Skin epidermis (tissue), 12 donors: Measurements from ENCODE around the gene UCN2.
"Not testable (repeated sequence)": the region's sequence is repeated elsewhere in the genome, so short reads cannot be mapped to it uniquely, and the experiment has no call there.

Source experiments
- H3K27ac ChIP-seq, 21 experiments: fragments of 200-600 bp; sonication (generic) in 11 of 21; one replicate each; pipeline ENCODE4 v1.5.0; 2020; ENCODE audit warnings: mild to moderate bottlenecking in 3 of 21, inconsistent platforms in 2 of 21, moderate library complexity in 2 of 21
- H3K4me3 ChIP-seq, 7 experiments: fragments of 200-600 bp; sonication (generic) in 2 of 7; one replicate each; pipeline ENCODE4 v1.5.0; 2020; ENCODE audit warnings: inconsistent platforms in 2 of 7, mild to moderate bottlenecking in 2 of 7, moderate library complexity in 1 of 7

Gene UCN2

GRCh38 chr3:48565591-48566400, 2.2 kb upstream of the UCN2 start:
- Histone ChIP-seq H3K4me3 (no peak overlapping the region), H3K27ac (peak overlapping the region in 9 of 21 experiments; percentile 17 to 68 (median 43))

GRCh38 chr3:48565186-48565585, 1.6 kb upstream of the UCN2 start:
- H3K27ac ChIP-seq = peak overlapping the region in 5 of 21 experiments; percentile 17 to 77 (median 52)
- H3K4me3 ChIP-seq = no peak overlapping the region

DNA sequence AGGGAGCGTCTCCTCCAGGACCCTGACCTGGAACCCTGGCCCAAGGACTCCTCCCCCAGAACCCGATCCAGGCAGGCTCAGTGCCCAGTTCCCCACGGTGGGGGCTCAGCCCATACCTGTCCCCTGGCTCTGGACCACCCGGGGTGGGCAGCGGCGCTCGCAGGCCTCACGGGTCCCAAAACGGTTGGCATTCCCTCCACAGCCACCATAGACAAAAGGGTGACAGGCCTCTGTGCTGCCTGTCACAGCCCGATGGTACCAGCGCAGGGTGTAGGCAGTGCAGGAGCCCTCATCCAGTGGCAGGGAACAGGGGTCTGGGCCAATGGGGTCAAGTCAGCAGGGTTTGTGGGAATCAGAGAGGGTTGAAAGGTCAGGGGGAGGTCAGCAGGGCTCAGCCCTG, 1.1 kb upstream of the UCN2 start:
- Histone ChIP-seq H3K4me3 (no peak overlapping the region), H3K27ac (peak overlapping the region in 10 of 21 experiments; percentile 15 to 81 (median 56))

GRCh38 chr3:48564022-48564421, 441 bp upstream of the UCN2 start:
- H3K4me3 ChIP-seq = no peak overlapping the region
- peak overlapping the region in 16 of 21 experiments; percentile 12 to 81 (median 48) for H3K27ac ChIP-seq

DNA sequence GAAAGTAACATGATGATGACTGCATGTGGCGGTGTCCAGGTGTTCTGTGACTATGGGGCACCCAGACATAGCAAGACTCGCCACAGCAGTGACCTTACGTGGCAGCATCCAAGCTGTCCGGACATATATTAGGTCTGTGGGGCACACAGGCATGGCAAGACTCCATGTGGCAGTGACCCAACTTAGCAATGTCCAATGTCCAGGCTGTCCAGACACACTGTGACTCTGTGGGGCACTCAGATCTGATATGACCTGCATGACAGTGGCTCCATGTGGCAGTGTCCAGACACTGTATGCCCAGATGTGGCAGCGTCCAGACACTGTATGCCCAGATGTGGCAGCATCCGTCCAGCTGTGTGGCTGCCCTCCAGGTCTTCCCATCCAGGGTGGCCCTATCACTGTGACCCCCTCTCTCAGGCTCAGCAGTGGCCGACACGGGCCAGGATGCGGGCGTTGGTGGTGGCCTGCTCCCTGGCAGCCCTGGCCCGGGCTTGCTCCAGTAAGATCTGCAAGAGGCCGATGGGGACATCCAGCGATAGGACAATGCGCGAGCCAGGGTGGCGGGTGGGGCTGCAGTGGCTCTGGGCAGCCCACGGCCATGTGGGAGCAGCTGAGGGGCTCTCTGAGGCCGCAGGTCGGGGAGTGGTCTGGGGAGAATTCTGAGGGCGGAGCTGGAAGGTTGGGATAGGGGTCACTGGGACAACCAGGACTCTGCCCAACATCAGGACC, 1.1 kb downstream of the UCN2 start:
- no peak overlapping the region for H3K4me3 ChIP-seq
- peak overlapping the region in 6 of 21 experiments; percentile 19 to 81 (median 76) for H3K27ac ChIP-seq

DNA sequence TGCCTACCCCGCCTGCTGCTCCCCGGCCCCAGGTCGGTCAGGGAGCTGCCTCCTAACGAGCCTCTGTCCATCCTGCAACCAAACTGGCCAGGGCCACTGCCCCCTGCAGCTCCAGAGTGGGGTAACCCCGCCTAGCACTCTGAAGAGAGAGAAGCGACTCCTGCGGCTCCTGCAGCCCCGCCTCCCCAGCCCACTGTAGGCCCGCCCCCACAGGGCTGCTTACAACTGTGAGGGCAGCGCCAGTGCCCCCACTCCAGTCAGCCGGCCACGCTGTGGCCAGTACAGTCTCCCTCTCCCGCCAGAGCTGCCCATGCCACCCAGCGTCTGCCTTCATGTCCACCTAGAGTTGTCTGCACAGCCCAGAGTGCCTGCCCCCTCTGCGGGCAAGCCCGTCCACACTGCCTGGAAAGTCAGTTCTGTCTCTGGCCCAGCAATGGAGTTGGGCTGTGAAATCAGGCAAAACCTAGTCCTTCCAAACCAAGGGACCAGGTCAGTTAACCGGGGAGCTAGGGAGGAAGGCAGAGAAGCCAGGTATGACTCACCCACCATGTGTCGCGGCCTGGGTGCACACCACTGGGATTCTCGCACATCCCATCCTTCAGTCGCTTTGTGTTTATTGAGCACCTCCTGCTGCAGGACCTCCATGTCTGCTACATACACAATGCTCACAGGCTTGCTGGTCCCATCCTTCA, 2.4 kb downstream of the UCN2 start:
- Histone ChIP-seq H3K27ac (peak overlapping the region in 11 of 21 experiments; percentile 29 to 75 (median 41)), H3K4me3 (peak overlapping the region in 3 of 7 experiments; percentile 1 to 14 (median 2))

- peak overlapping the region in 14 of 21 experiments; percentile 20 to 75 (median 40) for H3K27ac ChIP-seq
- H3K4me3 ChIP-seq = peak overlapping the region in 3 of 7 experiments; percentile 1 to 14 (median 2)
Observed at GRCh38 chr3:48560648-48561018, 2.9 kb downstream of the UCN2 start.

GRCh38 chr3:48558493-48559134, 5.0 kb downstream of the UCN2 start:
- Histone ChIP-seq H3K27ac (peak overlapping the region in 13 of 21 experiments; percentile 12 to 86 (median 34)), H3K4me3 (no peak overlapping the region)

GRCh38 chr3:48556796-48557626, 6.6 kb downstream of the UCN2 start, which contains the start of gene PFKFB4:
PFKFB4 (minus strand) TSS chr3:48556803; CDS start chr3:48556777, 26 bp downstream.
- peak within 1 kb of the TSS in 20 of 21 experiments; percentile 14 to 86 (median 74) for H3K27ac ChIP-seq
- H3K4me3 ChIP-seq = peak within 1 kb of the TSS; percentile 42 to 57 (median 49)

DNA sequence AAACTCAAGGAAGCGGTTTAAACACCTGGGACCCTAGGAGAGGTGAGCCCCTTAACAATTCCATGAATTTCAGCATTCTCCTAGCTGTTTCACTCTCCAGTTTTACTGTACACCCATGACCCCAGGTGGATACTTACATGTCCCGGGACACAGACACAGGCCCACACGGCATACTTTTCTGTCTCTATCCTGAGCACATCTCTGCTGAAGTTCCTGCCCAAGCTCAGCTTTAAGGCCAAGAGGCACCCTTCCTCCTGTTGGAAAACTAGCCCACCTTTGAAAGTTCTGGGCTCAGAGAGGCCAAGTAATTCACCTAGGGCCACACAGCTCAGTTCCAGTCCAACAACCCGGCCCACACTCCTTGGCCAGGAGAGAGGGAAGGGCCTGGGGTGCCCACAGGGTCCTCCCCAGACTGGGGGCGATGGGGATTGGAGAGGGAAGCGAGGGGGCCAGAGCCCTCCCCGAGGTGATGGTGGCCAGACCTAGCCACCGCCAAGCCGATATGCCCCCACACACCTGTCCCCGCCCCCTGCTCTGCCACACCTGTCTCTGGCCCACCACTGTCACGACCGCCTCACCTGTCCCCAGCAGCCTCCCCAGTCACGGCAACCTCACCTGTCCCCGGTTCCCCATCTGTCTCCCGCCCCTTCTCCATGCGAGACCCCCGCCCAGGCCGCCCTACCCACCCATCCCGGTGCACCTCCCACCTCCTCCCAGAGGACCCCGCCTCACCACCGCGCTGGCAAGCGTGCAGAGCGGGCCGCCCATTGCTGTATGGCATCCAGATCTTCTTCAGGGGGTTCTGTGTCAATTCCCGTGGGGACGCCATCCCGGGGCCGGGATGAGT, 7.4 kb downstream of the UCN2 start:
- H3K4me3 ChIP-seq = peak overlapping the region; percentile 42 to 57 (median 49)
- peak overlapping the region in 20 of 21 experiments; percentile 14 to 86 (median 74) for H3K27ac ChIP-seq

DNA sequence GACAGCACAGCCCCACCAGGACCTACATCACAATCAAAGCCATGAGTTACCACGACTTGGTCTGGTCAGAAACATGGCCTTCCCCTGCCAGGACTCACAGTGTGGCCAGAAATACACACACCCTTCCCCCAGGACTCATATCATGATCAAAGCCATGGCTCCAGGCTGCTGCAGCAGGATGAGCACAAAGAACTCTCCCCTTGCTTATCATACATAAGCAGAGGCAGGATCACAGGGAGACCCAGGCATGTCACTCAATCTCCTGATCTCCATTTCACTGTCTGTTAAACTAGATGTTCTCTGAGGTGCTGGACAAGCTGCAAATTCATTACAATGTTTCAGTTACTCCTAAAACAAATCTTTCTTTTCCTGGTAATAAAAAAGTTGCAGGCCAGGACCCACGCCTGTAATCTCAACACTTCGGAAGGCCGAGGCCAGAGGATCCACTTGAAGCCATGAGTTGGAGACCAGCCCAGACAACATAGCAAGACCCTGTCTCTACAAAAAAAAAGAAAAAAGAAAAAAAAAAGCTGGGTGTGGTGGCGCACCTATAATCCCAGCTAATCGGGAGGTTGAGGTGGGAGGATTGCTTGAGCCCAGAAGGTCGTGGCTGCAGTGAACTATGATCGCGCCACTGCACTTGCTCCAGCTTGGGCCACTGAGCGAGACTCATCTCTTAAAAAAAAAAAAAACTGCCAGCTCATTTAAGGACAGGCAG, 8.2 kb downstream of the UCN2 start:
- Histone ChIP-seq H3K27ac (peak overlapping the region in 4 of 21 experiments; percentile 14 to 86 (median 82)), H3K4me3 (peak overlapping the region in 2 of 7 experiments; percentile 49 to 56)

DNA sequence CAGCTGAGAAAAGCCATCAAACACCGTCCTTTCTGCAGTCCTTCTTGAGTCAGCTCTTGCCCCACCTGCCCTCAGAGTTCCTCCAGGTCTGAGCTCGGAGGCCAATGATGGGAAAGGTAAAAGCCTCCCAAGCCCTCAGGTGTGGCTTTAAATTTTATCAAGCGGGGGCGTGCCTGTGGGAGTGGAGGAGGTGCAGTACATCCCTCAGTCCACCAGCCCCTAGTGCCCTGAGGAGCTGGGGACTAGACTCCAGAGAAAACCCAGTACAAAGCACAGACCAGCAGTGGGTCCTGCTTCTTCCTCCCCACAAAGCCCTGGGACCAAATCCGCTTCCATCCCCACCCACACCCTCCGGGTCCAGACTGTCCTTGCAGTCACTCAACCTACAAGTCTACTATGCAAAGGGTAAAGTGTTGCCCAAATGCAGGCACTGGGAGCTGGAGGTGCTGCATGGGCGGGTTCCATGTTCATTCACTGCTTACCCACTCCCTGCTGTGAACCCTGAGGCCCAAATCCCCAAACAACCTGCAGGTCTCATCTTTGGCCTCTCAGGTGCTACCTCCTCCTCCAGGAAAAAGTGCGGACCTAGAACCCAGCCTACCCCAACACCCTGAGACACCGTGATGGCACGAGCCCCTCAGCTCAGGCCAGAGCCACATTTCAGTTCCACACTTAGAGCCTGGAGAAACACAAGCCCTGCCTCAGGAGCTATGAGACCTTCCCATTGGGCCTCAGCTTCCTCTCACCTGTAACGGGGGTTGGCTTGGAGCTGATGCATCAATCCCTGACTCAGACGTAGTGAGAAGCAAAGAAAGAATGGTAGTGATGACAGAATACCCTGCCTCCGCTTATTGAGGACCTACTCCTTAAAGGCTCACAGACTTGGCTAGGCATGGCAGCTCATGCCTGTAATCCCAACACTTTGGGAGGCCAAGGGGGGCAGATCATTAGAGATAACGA, 9.4 kb downstream of the UCN2 start:
- H3K27ac ChIP-seq = peak overlapping the region in 3 of 21 experiments; percentile 22 to 37 (median 26)
- no peak overlapping the region for H3K4me3 ChIP-seq

DNA sequence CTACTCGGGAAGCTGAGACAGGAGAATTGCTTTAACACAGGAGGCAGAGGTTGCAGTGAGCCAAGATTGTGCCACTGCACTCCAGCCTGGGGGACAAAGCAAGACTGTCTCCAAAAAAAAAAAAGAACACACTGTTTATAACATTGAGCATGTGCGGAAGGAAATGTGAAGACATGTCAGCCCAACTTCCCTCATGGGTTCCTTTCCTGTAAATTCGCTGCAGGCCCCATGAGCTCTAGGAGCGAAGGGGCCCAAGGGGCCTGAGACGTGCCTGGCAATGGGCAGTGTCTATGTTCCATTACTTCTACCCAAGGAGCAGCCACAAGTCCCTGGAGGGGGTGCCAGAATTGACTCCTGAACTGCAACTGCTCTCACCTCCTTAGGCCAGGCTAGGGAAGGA, 10.2 kb downstream of the UCN2 start:
- Histone ChIP-seq H3K4me3 (no peak overlapping the region), H3K27ac (peak overlapping the region in 3 of 21 experiments; percentile 22 to 37 (median 26))

DNA sequence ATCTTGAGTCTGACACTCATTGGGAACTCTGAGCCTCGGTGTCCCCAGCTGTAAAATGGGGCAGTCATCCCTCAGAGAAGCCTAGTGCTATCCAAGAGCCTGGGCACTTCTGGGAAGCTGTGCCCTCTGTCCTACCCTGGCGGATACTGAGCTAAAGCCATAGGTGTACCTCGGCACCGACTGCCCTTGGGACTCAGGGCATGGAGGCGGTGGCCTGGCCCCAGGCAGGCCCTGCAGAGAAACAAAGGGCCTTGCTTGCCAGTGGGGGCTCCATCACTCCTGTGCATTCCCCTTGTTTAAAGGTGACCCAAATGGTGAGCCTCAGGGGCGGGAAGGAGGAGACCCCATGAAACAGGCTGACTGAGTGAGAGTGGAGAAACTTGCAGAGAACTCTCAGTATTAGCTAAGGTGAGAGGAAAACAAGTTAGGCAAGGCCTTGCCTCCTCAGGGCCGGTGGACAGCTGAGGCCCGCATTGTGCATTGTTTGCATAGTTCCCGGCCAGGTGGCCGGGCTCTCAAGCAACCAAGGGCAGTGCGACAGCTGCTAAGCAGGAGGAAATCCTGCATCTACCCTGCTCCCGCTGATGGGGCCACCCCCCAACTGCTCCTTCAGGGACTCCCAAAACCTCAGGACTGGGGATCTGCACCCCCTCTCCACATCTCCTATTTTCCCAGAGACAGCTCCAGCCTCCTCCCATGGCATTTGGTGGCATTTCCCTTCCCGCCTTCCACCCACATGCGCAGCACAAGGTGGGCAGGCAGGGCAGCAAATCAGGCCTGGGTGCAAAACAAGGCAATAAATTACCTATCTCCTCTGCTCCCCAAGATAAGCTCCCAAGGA, 11.2 kb downstream of the UCN2 start:
- H3K27ac ChIP-seq = no peak overlapping the region

GRCh38 chr3:48551651-48552050, 11.9 kb downstream of the UCN2 start:
- H3K4me3 ChIP-seq, H3K27ac ChIP-seq: not testable (repeated sequence)

More for the DNA sequence above, 11.2 kb downstream of the UCN2 start:
- H3K4me3 ChIP-seq = no peak overlapping the region
